Fibroblast of lung (primary cell): ENCODE data around the gene FKBP10. TPM values are rescaled to one million over a fixed set of nuclear protein-coding genes. Genes with fewer than 3 reads are reported as not detected.

Experiments
- DNase-seq, 2 donors: peaks; one replicate each; pipeline versions ENCODE4 v3.0.0 to v3.0.0-alpha.2; 2010; ENCODE audit warnings: low read depth in 2 of 2
- H2AFZ ChIP-seq: 2 replicates; pipeline ENCODE4 v1.5.1; 2012; ENCODE audit warnings: low read length, control low read depth, inconsistent platforms
- H3K27ac ChIP-seq: 2 replicates; pipeline ENCODE4 v1.5.1; 2011; ENCODE audit warnings: low read length, control low read depth; ENCODE audit not compliant: insufficient read depth
- H3K27me3 ChIP-seq: 2 replicates; pipeline ENCODE4 v1.5.1; 2011; ENCODE audit warnings: mild to moderate bottlenecking, low read length; ENCODE audit not compliant: control insufficient read depth, insufficient read depth
- H3K36me3 ChIP-seq: 2 replicates; pipeline ENCODE4 v1.5.1; 2011; ENCODE audit warnings: low read length; ENCODE audit not compliant: control insufficient read depth, insufficient read depth
- H3K4me1 ChIP-seq: 2 replicates; pipeline ENCODE4 v1.5.1; 2011; ENCODE audit warnings: low read length; ENCODE audit not compliant: control insufficient read depth, insufficient read depth; ENCODE audit errors: extremely low read depth
- H3K4me2 ChIP-seq: 2 replicates; pipeline ENCODE4 v1.5.1; 2011; ENCODE audit warnings: low read length, control low read depth; ENCODE audit not compliant: insufficient read depth; ENCODE audit errors: extremely low read depth
- H3K4me3 ChIP-seq, 4 experiments: fragments of 200-600 bp in 1 of 4; sonication (generic) in 1 of 4; replicated peaks in 1 of 4; 2 replicates each; pipeline ENCODE4 v1.5.1; 2011 to 2016; ENCODE audit warnings: low read length in 4 of 4, low read depth in 3 of 4, mild to moderate bottlenecking in 3 of 4, control low read depth in 2 of 4, inconsistent platforms in 1 of 4, mixed read lengths in 1 of 4; ENCODE audit not compliant: insufficient read depth in 1 of 4; ENCODE audit errors: control extremely low read depth in 1 of 4
- H3K79me2 ChIP-seq: 2 replicates; pipeline ENCODE4 v1.5.1; 2012; ENCODE audit warnings: mild to moderate bottlenecking, low read length, inconsistent platforms; ENCODE audit not compliant: control insufficient read depth, insufficient read depth
- H3K9ac ChIP-seq: 2 replicates; pipeline ENCODE4 v1.5.1; 2011; ENCODE audit warnings: mild to moderate bottlenecking, low read length, control low read depth; ENCODE audit not compliant: insufficient read depth
- H3K9me3 ChIP-seq: 2 replicates; pipeline ENCODE4 v1.5.1; 2012; ENCODE audit warnings: low read depth, low read length; ENCODE audit not compliant: control insufficient read depth, insufficient read depth
- H4K20me1 ChIP-seq: 2 replicates; pipeline ENCODE4 v1.5.1; 2011; ENCODE audit warnings: low read length; ENCODE audit not compliant: control insufficient read depth, insufficient read depth; ENCODE audit errors: extremely low read depth
- CTCF ChIP-seq, 2 donors: IDR thresholded peaks in 1 of 2; conservative IDR thresholded peaks in 1 of 2; 1 replicate in 1 of 2; 2 replicates in 1 of 2; pipeline ENCODE4 v1.5.1; 2011 to 2012; ENCODE audit warnings: low read length in 2 of 2, control low read depth in 1 of 2, inconsistent platforms in 1 of 2, low read depth in 1 of 2, mild to moderate bottlenecking in 1 of 2
- EZH2 ChIP-seq: IDR thresholded peaks from 2 replicates; pipeline ENCODE4 v1.5.1; 2012; ENCODE audit warnings: low read length, control low read depth, mild to moderate bottlenecking; ENCODE audit errors: missing control alignments
- polyA plus RNA-seq, 2 donors: library from polyadenylated mRNA; depleted of rRNA in 1 of 2; stranded (reverse) in 1 of 2; unstranded in 1 of 2; fragments of >200 nt; gene quantifications; 2 replicates each; pipeline ENCODE4 v1.2.1, GENCODE V29; 2011 to 2012; ENCODE audit warnings: missing spikeins in 1 of 2
- total RNA-seq: library from RNA; depleted of rRNA; stranded (reverse); fragments of >200 nt; gene quantifications from 2 replicates; pipeline ENCODE4 v1.2.1, GENCODE V29; 2014

Gene FKBP10
- total and polyA plus RNA-seq, 2 donors (not counting 1 experiment from before 2014, with no cell fraction given): 182 to 242 TPM

- peaks cover 6% of the 10 kb centered on the region for H3K79me2 ChIP-seq
- H3K4me3 ChIP-seq: no peak overlapping the region
- H3K27me3 ChIP-seq: no peaks in the 10 kb centered on the region
- no peaks in the 10 kb centered on the region for H4K20me1 ChIP-seq
- no peak for DNase-seq
- H3K9ac ChIP-seq: no peak overlapping the region
- no peak for TF ChIP-seq CTCF (conservative IDR thresholded peaks at IDR 0.05 in 1 of 2, IDR thresholded peaks at IDR 0.05 in 1 of 2; ENCODE audit: low read depth in 1 of 2, low read length in 2 of 2)
- TF ChIP-seq EZH2: no peak
- H3K4me1 ChIP-seq: no peaks in the 10 kb centered on the region
- no peak overlapping the region for H3K27ac ChIP-seq
- H3K9me3 ChIP-seq: no peaks in the 10 kb centered on the region
- peaks cover 28% of the 10 kb centered on the region for H3K36me3 ChIP-seq
- no peak overlapping the region for H3K4me2 ChIP-seq
- H2AFZ ChIP-seq: no peak overlapping the region
These were observed 56.6 kb downstream of the FKBP10 start for GRCh38 chr17:41869426-41869825.

- Histone ChIP-seq H3K27ac (no peak overlapping the region), H4K20me1 (no peaks in the 10 kb centered on the region), H3K9ac (no peak overlapping the region), H3K4me2 (no peak overlapping the region), H3K27me3 (no peaks in the 10 kb centered on the region), H2AFZ (no peak overlapping the region), H3K36me3 (peaks cover 28% of the 10 kb centered on the region), H3K4me1 (no peaks in the 10 kb centered on the region), H3K9me3 (no peaks in the 10 kb centered on the region), H3K79me2 (no peaks in the 10 kb centered on the region), H3K4me3 (no peak overlapping the region)
- DNase-seq: no peak
- TF ChIP-seq CTCF (conservative IDR thresholded peaks at IDR 0.05 in 1 of 2, IDR thresholded peaks at IDR 0.05 in 1 of 2; ENCODE audit: low read depth in 1 of 2, low read length in 2 of 2) (no peak), EZH2 (no peak)
These were observed 57.3 kb downstream of the FKBP10 start for GRCh38 chr17:41870097-41870496.

GRCh38 chr17:41870627-41871026, 57.8 kb downstream of the FKBP10 start:
- H2AFZ ChIP-seq: no peak overlapping the region
- H3K4me2 ChIP-seq: no peak overlapping the region
- no peaks in the 10 kb centered on the region for H3K9me3 ChIP-seq
- no peaks in the 10 kb centered on the region for H3K4me1 ChIP-seq
- no peak for DNase-seq
- TF ChIP-seq CTCF (conservative IDR thresholded peaks at IDR 0.05 in 1 of 2, IDR thresholded peaks at IDR 0.05 in 1 of 2; ENCODE audit: low read depth in 1 of 2, low read length in 2 of 2) (no peak), EZH2 (no peak)
- H3K9ac ChIP-seq: no peak overlapping the region
- peaks cover 28% of the 10 kb centered on the region for H3K36me3 ChIP-seq
- no peaks in the 10 kb centered on the region for H3K79me2 ChIP-seq
- H3K27ac ChIP-seq: no peak overlapping the region
- no peak overlapping the region for H3K4me3 ChIP-seq
- no peaks in the 10 kb centered on the region for H4K20me1 ChIP-seq
- H3K27me3 ChIP-seq: no peaks in the 10 kb centered on the region
